ENCODE data around the gene AGBL4. TPM values are rescaled to one million over a fixed set of nuclear protein-coding genes. Genes with fewer than 3 reads are reported as not detected.

AGBL4 gene
- total RNA-seq, 1 experiment from 2014 or later: not detected

GRCh38 chr1:48600182-48600581 is 1423.6 kb downstream of the AGBL4 start:
- H3K36me3 ChIP-seq (ENCODE audit: control insufficient read depth in 1 of 2, insufficient read depth in 2 of 2, low read length in 2 of 2): no peaks in the 10 kb centered on the region
- no TSS peak for BruUV-seq (replicated peaks)

More at GRCh38 chr1:48600182-48600581, 1423.6 kb downstream of the AGBL4 start:
- intact Hi-C loops (cut with micrococcal nuclease): no loop called here
- H3K9me2 ChIP-seq (ENCODE audit: insufficient read depth): no peaks in the 10 kb centered on the region
- H3K79me2 ChIP-seq (ENCODE audit: insufficient read depth, low read length): no peaks in the 10 kb centered on the region
- no peak for TF ChIP-seq TCF7L2 (IDR thresholded peaks at IDR 0.05; ENCODE audit: borderline replicate concordance, extremely low read depth, insufficient read depth, insufficient read length)
- no peak for TF ChIP-seq MAX (IDR thresholded peaks at IDR 0.05)
- no peak for TF ChIP-seq ZBTB33 (IDR thresholded peaks at IDR 0.05; ENCODE audit: extremely low read depth, insufficient replicate concordance, low read length)
- no peak for TF ChIP-seq ATF3 (IDR thresholded peaks at IDR 0.05)
- no peak for TF ChIP-seq EGR1 (IDR thresholded peaks at IDR 0.05; ENCODE audit: low read depth)
- no peak for TF ChIP-seq SRF (IDR thresholded peaks at IDR 0.05; ENCODE audit: low read depth)
- no peak for TF ChIP-seq EZH2 (IDR thresholded peaks at IDR 0.05)
- TF ChIP-seq SP1 (IDR thresholded peaks at IDR 0.05; ENCODE audit: low read depth): no peak
- no peak for TF ChIP-seq FOSL1 (IDR thresholded peaks at IDR 0.05; ENCODE audit: low read depth)
- no peak for TF ChIP-seq POLR2AphosphoS5 (IDR thresholded peaks at IDR 0.05; ENCODE audit: low read depth, low read length)
- no peak for TF ChIP-seq POLR2A (IDR thresholded peaks at IDR 0.05; ENCODE audit: borderline replicate concordance, extremely low read depth, insufficient read depth, insufficient read length)
- no peak for TF ChIP-seq ZNF274 (IDR thresholded peaks at IDR 0.05; ENCODE audit: low read depth, low read length)
- TF ChIP-seq ZFX (IDR thresholded peaks at IDR 0.05): no peak
- TF ChIP-seq YY1 (IDR thresholded peaks at IDR 0.05; ENCODE audit: extremely low read depth, insufficient replicate concordance, low read depth, low read length): no peak
- no peak for TF ChIP-seq REST (IDR thresholded peaks at IDR 0.05; ENCODE audit: low read depth)
- no peak for TF ChIP-seq CBX3 (IDR thresholded peaks at IDR 0.05; ENCODE audit: low read depth)
- TF ChIP-seq ELF1 (IDR thresholded peaks at IDR 0.05; ENCODE audit: borderline replicate concordance, low read depth): no peak
- no peak for TF ChIP-seq SIN3A (IDR thresholded peaks at IDR 0.05; ENCODE audit: low read depth)
- H3K27ac ChIP-seq (ENCODE audit: low read depth, low read length): no peak overlapping the region
- ChIA-PET RAD21 (ENCODE audit: low non-redundant PET in 1 of 2, low total read pairs in 2 of 2, uncharacterized antibody in 2 of 2, unreplicated experiment in 2 of 2) (no interaction called here), POLR2A (no interaction called here), CTCF (no interaction called here)
- no peak for ATAC-seq
- no peaks in the 10 kb centered on the region for H4K20me1 ChIP-seq (ENCODE audit: insufficient read depth)
- H3K9me3 ChIP-seq (ENCODE audit: control insufficient read depth in 1 of 2, insufficient read depth in 1 of 2, low read depth in 1 of 2, low read length in 2 of 2): no peaks in the 10 kb centered on the region
- H3K4me3 ChIP-seq (replicated peaks in 1 of 2; ENCODE audit: low read depth in 1 of 2, low read length in 2 of 2): no peak overlapping the region
- no peaks in the 10 kb centered on the region for H3K4me1 ChIP-seq (ENCODE audit: control insufficient read depth in 1 of 2, insufficient read depth in 2 of 2, low read length in 2 of 2)
- H3K27me3 ChIP-seq (ENCODE audit: insufficient read depth, low read length): peaks cover 11% of the 10 kb centered on the region; the same call in 1 of the 2 replicates
- no peak overlapping the region for H2AFZ ChIP-seq (ENCODE audit: low read depth, low read length, poor library complexity, severe bottlenecking)
- DNase-seq (ENCODE audit: low read depth, low spot score): no peak
- H3K9ac ChIP-seq (ENCODE audit: low read length): no peak overlapping the region
- H3K4me2 ChIP-seq (ENCODE audit: low read length): no peak overlapping the region

All from HCT116 (cell line).